Measurements from ENCODE around the gene CREBL2.
"Not testable (repeated sequence)": the region's sequence is repeated elsewhere in the genome, so short reads cannot be mapped to it uniquely, and the experiment has no call there.

CREBL2 gene, protein sequence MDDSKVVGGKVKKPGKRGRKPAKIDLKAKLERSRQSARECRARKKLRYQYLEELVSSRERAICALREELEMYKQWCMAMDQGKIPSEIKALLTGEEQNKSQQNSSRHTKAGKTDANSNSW

DNA sequence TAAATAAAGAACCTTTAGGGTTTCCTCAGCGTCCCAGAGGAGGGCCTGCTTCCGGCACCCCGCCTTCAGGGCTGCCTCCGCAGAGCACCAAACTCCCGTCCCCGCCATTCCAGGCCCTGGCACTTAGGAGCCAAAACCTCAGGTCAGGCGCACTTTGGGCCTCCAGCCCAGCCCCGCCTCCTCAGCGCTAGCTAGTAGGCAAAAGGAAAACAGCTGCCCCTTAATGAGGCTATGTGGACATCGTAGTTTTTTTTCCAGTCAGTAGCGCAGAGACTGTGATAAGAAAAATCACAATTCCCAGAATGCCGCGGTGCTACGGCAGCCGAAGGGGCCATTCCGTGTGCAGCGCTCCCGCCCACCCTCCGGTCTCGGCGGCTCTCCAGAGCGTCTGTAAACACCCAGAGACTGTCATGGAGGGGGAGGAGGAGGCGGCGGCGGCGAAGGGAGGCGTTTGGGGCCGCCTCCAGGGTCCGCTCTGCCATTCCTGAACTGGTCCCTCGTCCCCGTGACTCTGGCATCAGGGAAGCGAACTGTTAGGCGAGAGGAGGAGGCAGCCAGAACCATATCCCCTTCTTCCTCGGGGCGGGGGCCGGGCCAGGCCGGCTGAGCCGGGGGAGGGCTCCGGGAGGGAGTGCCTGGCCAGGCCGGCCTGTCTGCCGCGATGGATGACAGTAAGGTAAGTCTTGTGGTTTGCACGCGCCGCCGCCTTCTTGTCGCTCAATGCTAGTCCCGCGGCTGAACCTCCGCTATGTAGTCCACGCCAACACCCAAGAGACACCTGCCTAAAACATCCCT lies at the start of gene CREBL2:
Gene CREBL2 (plus strand): TSS at position 365 of the 795 bp plus-strand sequence. CDS start 297 bp downstream, at position 662.
- peak; percentile 57 to 64 for DNase-seq (ENCODE audit: low read depth in 2 of 2)

DNA sequence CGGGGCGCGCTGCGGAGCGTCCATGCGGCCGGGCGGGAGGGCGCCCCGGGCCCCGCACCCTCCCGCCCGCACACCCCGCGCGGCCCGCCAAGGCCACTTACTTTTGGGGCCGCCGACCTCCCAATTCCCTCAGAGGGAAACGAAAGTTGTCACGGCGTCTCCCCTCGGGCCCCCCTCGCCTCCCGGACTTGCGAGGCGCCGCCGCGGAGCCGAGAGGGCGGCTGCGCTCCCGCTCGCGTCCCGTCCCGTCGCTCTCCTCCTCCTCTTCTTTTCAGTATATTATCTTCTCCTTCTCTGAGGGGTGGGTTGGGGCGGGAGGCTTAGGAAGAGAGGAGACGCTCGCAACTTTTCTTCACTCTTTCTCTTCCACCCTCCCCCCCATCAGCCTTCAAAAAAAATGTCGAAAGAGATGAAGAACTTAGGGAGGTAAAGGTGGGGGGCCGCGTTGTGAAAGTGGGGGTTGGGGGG lies 49.6 kb upstream of the CREBL2 start:
- no peak for DNase-seq (ENCODE audit: low read depth in 2 of 2)

DNA sequence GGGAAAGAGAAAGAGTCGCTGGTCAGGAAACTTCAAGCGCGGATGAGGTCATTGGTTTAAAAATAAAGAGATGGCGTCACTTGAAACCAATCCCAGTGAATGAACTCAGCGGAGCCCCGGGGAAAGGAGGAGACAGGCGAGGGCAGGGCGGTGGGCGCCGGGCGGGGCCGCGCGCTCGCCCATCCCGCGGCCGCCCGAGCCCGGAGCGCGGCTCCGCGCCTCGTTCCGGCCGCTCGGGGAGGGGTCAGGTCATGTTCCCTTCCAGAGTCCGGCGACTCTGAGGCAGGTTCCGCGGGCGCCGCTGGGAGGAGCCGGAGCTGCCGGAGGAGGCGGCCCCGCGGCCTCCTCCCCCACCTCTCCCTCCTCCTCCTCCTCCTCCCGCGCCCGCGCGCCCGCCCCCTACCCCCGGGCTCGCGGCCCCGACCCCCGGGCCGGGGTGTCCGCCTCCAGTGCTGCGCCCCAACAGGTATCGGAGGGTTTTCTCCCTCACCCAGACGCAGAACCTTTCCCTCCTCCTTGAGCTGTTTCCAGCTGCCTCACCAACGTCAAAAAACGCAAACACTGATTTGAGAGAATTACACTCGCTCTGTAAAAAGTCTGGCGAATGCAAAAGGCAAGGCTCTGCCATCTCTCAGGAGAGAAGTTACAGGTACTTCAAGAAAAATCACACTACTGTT lies 49.0 kb upstream of the CREBL2 start, which contains the start of gene DUSP16:
Gene DUSP16 (minus strand): TSS at position 279 of the 677 bp plus-strand sequence. CDS start 41,765 bp downstream, outside the sequence.
- peak; percentile 29 to 39 for DNase-seq (ENCODE audit: low read depth in 2 of 2)

DNA sequence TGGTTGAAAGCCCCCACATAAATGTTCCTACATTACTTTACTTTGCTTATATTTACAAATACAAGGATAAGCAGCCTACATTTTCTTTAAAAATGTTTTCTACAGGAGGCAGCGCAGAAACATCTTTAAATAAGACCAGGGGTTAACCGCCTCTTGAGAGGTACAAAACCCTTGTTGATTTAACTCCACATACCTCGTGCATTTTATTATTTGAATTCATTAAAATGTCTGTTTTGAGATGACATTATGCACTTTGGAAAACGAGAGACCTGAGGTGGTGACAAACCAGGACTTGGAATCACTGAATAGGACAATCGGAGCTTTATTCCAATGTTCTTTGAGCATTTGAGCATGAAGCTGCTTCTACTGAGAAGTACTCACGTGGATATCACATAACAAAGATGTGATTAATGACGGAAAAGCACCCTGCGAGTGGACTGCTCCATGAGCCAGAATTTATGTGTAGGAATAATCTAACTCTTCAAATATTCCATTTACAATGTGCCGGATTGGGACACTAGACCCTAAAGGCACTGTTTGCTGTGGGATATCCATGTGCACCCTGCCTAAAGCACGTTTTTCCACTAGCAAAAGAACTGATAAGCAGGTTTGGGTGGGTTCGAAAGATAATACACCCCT lies 48.3 kb upstream of the CREBL2 start:
- DNase-seq (ENCODE audit: low read depth in 2 of 2): no peak

DNA sequence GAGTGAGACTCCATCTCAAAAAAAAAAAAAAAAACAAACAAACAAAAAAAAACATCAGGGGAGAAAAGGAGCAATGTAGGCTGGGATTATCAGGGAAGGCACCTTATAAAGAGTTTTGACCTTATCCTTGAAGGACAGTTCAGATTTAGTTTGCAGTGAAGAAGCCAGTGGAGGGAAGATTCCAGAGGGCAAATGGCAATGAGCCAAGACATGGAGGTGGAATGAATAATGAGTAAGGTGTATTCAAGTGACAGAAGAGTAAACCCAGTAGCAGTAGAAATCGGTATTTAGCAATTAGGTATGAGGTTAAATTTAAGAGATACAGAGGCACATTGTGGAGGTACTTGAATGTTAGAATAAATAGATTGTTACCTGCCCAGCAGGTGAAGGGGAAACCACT lies 46.8 kb upstream of the CREBL2 start:
- no peak for DNase-seq (ENCODE audit: low read depth in 2 of 2)

DNA sequence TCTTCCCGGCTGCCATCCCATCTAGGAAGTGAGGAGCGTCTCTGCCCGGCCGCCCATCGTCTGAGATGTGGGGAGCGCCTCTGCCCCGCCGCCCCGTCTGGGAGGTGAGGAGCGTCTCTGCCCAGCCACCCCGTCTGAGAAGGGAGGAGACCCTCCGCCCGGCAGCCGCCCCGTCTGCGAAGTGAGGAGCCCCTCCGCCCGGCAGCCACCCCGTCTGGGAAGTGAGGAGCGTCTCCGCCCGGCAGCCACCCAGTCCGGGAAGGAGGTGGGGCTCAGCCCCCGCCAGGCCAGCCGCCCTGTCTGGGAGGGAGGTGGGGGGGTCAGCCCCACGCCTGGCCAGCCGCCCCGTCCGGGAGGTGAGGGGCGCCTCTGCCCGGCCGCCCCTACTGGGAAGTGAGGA lies 45.7 kb upstream of the CREBL2 start:
- DNase-seq (ENCODE audit: low read depth in 2 of 2): not testable (repeated sequence)

DNA sequence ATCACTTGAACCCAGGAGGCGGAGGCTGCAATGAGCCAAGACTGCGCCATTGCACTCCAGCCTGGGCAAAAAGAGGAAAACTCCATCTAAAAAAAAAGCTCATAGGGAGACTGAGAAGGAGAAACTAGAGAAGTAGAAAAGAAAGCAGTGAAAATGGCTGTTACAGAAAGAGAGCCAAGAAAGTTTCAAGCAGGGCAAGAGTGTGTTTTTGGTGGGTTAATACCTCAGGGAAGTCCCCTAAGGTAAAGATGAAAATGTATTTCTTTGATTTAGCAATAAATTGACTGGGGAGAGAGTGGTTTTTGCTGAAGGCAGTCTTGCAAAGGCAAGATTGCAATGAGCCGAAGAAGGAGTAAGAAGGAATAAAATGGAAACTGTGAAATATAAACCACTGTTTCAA lies 39.0 kb upstream of the CREBL2 start:
- DNase-seq (ENCODE audit: low read depth in 2 of 2): no peak

DNA sequence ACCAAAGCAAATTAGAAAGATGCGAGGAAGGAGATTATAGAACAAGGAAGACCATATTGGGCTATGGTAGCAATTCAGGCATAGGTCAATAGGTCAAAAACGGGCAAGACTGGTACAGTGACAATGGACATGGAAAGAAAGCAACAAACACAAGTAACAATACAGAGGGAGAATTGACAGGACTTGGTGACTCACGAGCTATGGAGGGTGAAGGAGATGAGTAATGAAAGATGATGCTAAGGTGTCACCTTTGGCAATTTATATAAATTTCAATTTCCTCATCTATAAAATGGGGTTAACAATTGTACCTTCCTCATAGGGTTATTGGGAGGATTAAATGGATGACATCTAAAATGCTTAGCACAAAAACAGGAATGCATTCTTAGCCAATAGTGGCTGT lies 33.9 kb upstream of the CREBL2 start:
- DNase-seq (ENCODE audit: low read depth in 2 of 2): no peak

DNA sequence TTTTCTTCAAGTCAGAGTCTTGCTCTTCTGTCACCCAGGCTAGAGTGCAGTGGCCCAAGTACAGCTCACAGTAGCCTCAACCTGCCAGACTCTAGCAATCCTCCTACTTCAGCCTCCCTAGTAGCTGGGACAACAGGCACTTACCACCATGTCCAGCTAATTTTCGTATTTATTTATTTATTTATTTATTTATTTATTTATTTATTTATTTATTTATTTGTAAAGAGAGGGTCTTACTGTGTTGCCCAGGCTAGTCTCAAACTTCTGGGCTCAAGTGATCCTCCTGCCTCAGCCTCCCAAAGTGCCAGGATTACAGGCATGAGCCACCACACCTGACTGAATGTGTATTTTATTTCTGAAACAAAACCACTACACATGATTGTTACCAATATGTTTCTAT lies 31.0 kb upstream of the CREBL2 start:
- DNase-seq (ENCODE audit: low read depth in 2 of 2): not testable (repeated sequence)

DNA sequence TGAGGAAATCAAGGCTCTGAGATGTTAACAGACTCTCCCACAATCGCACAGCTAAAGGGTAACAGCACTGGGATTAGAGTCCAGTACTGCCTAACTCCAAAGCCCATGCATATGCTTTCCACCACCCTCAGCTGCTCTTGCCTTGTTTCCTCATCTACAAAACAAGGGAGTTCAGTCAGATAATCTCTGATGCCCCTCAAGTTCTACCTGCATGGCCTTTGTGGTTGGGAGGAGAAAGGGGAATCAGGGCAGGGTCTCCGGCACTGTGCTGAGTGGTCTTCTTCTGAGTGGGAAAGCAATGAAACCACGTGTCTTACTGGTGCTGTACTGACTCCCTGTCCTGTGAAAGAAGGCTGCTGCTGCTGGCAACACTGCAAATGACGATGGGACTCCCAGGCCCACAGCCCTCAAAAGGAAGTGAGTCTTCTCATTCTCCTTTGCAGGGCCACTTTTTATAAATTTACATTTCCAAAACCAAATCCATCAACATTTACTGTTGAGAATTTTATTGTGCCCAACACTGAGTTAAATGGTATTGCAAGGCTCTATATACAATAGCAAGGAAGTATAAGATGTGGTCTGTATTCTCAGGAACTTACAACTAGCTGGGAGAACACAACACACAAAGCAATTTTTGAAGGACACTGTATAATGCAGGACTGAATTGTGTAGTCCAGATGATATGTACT lies 29.3 kb upstream of the CREBL2 start:
- no peak for DNase-seq (ENCODE audit: low read depth in 2 of 2)

DNA sequence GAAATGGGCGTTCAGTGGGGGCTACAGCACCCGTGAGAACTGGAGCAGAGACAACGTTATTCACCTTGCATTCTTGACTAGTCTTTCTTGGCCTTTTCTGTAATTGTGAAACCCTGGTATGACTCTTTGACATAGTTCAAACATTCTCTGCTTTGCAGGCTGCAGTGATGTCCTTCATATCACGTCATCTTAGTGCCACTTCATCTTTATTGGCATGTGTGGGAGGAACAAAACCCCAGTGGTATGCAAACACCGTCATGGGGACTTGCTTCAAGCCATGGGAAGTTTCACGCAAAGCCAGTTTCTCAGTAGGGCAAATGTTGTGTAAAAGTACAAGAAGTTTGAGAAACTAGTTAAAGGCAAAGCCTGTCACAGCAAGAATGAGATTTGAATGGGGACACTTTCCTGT lies 28.8 kb upstream of the CREBL2 start:
- DNase-seq (ENCODE audit: low read depth in 2 of 2): no peak

DNA sequence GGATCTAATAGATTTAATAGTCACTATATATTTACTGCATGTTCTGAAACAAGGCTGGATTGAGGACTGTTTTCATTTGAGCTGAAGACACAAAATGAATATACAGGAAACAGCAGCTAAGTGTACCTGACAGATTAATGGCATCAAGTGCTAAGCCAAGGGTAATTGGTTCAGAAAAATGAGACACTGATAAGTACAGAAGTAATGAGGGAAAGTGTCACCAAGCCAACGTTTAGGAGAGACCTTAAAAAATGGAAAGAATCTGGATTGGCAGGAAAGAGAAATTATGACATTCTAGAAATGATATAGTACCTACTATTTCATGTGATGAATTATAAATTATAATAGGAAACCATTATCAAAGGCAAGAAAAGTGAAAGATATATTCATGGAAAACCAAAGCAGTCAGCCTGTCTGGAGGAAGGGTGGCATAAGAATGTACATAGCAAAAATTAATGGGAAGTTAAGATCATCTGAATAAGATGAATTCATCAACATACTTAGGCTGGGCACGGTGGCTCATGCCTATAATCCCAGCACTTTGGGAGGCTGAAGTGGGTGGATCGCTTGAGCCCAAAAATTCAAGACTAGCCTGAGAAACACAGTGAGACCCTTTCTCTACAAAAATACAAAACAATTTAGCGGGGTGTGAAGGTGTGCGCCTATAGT lies 28.0 kb upstream of the CREBL2 start:
- no peak for DNase-seq (ENCODE audit: low read depth in 2 of 2)

DNA sequence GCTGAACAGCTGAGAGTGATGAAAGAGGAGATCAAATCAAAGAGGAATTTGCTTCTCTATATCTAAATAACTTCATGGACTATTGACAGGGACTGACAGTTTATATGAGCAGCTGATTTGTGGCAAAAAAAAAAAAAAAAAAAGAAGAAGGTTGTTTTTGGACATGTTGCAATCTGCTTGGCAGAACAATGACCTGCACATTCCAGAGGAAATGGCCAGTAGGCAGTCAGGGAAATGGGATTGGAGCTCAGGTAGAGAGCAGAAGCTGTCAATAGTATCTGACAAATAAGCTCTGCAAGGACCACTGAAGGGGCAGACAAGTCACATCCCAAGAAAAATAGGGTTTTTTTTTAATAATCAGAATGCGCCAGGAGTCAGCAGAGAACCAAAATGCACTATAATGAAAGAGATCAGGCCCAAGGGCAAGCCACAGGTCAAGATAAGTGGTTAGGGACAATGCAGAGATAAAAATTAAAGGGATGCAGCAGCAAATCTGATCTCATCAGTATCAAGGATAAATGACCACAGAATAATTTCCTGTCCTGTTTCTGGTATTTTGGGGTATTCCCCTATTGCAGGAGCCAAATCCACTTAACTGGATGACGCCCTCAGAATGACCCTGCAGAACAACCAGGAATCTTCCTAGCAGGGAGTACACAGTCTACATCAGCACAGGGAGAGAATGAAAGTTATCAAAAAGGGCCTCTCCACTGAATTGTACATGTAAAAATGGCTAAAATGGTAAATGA lies 26.4 kb upstream of the CREBL2 start:
- no peak for DNase-seq (ENCODE audit: low read depth in 2 of 2)

DNA sequence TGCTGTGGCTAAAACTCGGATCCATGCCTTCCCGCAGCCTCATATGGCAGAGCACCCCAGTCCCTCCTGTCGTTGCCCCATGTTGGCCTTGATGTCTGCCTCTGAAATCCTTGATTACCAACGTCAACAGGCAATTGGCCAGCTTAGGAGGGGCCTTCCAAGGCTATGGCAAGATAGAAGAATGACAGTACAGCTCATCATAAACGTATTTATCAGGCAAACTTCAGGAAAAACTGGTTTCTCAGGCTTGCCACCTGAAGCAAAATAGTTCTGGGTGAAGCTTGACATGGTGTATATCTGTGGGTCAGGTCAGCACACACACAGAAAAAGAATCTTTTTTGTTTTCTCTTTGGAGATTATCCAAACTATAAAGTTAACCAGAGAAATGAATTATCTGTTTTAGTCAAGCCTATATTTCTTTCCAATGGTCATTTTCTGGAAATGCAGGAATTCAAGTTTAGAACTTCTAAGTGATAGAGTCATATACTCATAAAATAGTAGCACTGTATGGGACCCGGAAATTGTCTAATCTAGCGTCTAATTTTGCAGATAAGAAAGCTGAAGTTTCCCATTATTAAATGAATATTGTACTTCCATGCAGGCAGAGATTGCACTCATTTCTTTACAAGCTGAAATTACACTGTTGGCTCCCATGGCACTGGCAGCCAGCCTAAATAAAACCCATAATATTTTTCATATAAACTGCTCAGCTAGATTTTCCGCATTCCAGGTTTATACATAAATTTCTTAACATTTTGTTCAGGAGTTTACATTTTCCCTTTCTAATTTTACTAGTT lies 24.6 kb upstream of the CREBL2 start:
- no peak for DNase-seq (ENCODE audit: low read depth in 2 of 2)

DNA sequence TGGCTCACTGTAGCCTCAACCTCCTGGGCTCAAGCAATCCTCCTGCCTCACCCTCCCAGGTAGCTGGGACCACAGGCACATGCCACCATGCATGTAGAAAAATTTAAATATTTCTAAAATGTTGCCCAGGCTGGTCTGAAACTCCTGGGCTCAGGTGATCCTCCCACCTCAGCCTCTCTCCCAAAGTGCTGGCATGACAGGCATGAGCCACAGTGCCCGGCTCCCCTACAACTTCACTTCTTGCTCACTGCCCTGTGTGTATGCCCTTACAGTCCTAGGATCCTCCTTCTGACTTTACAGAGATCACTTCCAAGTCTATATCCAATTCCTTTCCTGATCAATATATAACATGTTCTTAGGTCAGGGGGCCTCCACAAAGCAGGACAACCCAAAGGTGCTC lies 23.8 kb upstream of the CREBL2 start:
- no peak for DNase-seq (ENCODE audit: low read depth in 2 of 2)

DNA sequence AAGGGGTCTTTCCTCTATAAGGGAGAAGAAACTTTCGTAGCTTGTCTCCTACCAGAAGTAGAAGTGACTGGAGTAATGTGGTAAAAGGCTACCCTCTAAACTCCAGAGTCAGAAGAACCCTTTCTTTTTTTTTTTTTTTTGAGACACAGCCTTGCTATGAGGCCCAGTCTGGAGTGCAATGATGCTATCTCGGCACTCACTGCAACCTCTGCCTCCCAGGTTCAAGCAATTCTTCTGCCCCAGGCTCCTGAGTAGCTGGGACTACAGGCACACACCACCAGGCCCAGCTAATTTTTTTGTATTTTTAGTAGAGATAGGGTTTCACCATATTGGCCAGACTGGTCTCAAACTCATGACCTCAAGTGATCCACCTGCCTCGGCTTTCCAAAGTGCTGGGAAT lies 23.2 kb upstream of the CREBL2 start:
- DNase-seq (ENCODE audit: low read depth in 2 of 2): not testable (repeated sequence)

DNA sequence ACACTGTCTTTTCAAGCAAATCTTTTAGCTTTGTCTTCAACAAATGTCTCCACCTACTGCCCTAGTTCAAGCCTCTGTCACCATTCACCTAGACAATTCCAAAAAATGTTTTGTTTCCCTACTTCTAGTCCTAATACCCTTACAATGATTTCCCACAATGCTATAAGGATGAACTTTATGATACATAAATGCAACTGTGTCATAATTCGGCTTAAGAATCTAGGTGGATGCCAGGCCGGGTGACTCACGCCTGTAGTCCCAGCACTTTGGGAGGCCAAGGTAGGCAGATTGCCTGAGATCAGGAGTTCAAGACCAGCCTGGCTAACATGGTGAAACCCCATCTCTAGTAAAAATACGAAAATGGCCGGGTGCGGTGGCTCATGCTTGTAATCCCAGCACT lies 20.7 kb upstream of the CREBL2 start:
- no peak for DNase-seq (ENCODE audit: low read depth in 2 of 2)

DNA sequence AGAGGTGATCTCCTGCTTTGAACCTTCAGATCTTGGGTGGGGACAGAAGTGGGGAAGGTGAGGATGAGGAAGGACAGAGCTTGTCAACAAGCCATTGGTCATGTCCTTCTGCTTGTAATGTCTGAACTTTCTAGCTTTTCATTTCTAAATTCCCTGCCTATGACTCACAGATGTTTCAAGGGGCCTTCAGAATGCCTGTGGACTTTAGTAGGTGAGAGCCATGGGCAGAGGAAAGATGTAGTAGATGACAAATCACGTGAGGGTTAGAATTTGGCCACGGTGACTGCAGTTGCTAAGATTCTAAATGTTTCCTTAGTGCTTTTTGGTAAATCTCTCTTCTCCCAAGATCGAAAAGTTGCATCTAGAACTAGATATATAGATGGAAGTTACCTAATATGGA lies 18.7 kb upstream of the CREBL2 start:
- no peak for DNase-seq (ENCODE audit: low read depth in 2 of 2)

DNA sequence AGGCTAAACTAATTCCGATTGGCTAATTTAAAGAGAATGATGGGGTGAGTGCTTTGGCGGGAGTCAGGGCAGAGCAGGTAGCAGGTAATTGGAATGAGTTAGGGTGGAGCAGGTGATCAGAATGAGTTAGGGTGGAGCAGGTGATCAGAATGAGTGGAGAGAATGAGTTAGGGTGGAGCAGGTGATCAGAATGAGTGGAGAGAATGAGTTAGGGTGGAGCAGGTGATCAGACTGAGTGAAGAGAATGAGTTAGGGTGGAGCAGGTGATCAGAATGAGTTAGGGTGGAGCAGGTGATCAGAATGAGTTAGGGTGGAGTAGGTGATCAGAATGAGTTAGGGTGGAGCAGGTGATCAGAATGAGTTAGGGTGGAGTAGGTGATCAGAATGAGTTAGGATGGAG lies 15.7 kb upstream of the CREBL2 start:
- not testable (repeated sequence) for DNase-seq (ENCODE audit: low read depth in 2 of 2)

DNA sequence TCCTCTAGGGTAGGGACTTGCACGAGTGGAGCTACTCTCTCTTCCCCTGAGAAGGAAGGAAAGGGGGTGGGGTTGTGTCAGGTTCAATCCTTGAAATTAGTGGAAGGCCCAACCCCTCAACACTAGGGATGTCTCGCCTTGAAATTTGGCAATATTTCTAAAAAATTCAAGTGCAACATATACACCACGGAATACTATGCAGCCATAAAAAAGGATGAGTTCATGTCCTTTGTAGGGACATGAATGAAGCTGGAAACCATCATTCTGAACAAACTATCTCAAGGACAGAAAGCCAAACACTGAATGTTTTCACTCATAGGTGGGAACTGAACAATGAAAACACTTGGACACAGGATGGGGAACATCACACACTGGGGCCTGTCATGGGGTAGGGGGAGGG lies 15.1 kb upstream of the CREBL2 start:
- not testable (repeated sequence) for DNase-seq (ENCODE audit: low read depth in 2 of 2)

Data from stimulated activated CD4-positive, alpha-beta T cell treated with anti-CD3 and anti-CD28 coated beads, Interleukin-1b, Interleukin-23, amount 100 ng/mL, for 1 hour (primary cell).